Measurements from ENCODE around the gene LELP1.

The LELP1 gene

DNA sequence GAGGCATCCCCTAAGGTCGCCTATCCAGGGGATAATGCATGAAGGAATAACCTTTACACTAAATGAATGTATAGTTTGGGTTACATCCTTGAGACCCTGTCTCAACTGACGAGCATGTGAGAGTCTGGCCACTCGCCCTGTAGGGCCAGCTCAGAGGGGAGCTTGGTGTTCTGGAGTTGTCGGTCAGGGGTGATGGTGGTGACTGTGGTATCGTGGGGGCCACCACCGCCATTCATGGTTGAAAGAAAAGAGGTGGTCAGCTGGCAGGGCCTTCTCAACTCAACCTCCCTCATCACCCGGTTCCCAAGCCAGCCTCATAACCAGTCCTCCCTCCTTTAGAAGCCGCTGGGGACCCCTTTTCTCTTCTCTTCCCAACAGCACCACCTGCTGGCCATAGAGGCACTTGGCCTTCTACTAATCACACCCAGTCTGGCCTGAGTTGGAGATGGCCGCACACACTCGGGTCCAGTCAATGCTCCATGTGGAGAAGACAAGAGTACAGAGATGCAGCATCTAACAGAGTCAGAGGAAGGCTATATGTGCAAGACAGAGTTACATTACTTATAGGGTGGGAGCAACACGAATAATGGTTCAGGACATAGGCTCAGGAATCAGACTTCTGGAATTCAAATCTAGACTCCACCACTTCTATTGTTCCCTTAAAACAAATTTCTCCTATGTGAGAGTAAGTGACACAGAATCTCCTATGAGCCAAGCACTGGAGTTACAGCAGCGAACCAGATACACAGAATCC lies 26.0 kb downstream of the LELP1 start:
- DNase-seq, result peak; percentile 4

DNA sequence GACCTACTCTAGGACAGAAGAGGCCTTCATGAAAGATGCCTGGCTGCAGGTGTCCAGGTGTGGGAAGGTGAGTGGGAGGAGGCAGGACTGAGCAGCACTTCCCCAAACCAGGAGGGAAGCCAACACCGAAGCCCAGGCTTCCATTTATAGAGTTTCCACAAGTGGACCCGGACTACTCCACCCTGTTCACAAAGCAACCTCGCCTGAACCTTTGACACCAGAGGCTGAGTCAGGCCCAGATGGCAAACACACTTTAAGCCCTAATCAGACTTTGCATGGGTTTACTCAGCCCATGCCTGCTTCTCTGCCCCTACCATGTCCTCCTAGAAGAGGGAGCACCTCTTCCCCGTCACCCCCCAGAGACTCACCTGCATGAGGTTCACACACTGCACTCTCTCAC lies 28.1 kb downstream of the LELP1 start:
- no peak for DNase-seq

DNA sequence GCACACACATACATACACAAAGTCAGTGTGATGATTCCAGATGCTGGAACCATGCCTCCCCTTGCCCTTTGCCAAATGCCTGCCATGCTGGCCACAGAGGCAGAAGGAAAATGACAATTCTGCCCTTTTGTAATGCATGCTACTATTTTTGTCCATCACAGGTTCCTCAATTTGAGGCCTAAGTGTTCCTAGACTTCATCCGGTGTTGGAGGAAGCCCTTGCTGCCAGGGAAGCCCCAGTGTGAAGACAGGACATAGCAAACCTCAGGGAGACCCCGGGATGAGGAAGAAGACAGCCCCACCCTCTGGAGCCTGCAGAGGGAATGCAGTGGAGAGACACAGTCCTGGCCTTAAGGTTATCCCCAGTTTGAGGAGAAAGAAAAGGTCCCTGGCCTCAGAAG lies 28.6 kb downstream of the LELP1 start:
- no peak for DNase-seq

DNA sequence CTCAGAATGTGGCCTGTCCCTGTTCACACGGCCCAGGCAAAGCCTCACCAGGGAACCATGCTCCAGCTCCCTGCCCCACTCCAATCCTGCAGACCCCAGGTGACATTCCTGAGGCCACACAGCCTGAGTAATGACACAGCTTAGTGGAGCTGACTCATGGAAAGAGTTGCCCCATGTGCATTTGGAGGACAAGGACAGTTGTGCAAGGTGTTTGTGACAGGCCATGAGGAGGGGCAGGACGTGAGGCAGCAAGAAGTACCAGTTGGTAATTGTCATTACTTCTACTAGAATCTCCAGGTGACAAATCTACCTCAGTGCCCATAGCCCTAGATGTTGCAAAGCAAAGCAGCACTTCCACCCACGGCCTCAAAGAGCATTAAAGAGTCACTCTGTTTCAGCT lies 29.3 kb downstream of the LELP1 start:
- DNase-seq, result no peak

DNA sequence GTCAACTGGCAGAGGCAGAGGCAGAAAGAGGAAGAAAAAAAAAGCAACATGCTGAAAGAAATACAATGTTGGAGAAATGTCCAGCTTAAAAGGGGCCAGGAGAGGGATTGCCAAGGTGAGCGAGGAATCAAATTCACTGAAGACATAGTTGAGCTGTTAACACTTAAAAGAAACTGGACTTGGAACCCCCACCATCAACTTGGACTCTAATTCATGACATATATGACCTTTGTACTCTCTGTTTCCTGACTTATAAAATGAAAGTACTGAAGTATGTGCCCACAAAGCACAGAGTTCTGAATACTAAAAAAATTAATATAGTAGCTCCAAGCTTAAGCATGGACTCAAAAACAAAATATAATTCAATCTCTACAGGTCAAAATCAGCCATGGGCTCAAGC lies 30.2 kb downstream of the LELP1 start:
- DNase-seq, result no peak

DNA sequence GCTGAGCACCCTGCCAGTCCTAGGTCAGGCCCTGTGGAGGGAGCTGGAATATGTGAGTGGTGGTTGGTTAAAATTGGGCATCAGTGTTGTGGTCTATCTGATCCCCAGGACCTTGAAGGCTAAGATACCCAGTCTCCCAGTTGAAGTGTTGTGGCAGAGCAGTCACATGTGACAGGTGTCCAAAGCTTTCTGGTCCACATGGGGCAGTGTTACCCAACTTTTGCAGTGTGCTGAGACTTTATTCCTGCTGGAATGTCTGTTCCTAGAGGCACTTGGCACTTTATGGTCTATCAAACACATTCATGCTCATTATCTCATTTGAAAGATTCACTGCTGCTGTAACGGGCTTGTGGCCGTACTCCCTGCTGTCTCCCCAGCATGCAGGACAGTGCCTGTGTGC lies 35.3 kb downstream of the LELP1 start:
- no peak for DNase-seq

DNA sequence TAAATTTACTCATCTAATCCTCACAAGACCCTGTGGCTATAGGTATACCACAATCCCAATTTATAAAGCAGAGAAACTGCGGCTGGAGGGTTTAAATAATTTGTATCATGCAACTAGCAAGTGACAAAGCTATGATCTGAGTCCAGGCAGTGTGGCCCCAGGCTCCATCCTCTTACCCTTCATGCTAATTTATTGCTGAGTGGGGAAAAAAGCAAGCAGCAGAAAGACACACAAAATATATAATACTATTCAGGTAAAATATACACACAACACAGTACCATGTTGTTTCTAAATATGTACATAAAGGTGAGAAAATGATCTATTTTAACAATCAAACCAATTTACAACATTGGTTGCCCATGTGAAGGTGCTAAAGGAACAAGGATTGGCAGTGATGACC lies 38.9 kb downstream of the LELP1 start:
- no peak for DNase-seq

DNA sequence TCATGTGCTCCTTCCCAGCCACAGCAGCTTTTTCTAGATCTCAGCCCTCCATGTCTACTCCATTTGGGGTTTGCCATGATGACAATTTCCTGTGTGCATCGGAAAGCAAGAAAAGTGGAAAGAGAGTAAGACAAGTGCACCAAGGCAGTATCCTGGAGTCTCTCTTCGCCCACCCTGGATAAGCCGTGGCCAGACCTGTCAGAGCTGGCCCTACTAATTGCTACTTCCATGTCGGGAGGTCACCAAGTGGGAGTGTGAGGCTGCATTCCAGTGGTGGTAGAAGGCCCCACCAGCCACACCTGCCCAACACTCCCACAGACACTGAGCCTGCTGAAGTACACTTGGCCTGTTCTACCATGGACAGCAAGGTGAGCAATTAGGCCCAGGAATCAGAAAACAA lies 42.2 kb downstream of the LELP1 start:
- DNase-seq, result no peak

DNA sequence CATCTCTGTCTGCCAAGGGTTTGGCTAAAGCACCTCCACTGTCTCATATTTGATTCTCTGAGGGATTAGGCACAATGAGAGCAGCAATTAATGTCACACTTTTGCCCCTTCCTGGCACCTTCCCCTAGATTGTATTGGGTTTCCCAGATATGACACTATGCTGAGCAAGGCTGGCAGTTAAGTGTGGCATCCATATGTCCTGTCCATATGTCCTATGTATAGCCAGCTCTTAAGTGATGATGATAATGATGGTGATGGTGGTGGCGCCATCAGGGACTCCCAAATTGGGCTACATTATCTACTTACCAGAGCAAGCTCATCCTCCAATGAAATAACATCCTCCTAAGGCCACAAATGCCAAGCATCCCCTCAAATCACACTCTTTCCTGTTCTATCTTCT lies 42.8 kb downstream of the LELP1 start:
- no peak for DNase-seq

DNA sequence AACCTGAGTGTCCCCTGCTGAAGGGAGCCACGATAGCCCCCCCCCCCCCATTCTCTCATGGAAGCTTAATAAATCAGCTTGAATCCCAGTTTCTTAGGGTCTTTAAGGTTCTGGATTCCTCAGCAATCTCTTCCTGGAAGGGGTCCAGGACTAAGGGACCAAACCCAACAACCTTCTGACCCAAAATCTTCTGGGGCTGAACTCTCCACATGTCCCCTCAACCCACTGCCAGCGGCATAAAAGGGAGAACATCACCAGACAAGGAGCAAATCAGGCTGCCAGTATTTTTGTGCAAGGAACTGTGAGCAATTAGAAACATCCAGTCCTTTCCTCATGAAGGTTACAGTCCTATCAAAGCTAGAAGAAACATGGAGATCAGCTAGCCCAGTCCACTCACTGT lies 43.6 kb downstream of the LELP1 start:
- no peak for DNase-seq

DNA sequence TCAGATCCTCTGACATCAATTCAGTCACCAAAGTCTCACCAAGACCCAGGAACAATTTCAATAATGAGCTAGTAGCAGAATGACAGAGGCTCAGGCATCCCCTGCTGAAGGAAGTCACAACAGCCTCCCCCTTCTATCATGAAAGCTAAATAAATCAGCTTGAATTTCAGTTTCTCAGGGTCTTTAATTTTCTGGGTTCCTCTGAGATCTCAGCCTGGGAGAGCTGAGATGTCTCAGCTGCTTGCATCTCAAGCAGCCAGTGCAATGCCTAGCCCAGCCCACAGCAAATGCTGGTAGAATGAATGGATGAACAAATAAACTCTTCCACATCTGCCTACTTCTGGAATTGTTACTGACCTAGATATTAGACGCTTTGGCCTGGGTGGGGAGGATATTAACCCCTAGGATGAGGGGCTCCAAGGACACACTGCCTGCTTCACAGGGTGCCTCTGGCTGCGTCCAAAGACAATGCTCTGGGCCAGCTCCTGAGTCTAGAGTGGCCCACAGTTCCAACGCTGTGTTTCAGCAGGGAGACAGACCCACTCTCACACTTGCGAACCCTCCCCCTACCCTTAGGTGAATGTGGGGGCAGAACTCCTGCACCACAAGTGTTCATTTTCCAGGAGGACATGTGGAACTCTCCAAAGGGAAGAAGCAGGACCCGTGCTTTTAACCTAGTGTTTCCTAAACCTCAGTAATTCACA lies 45.1 kb downstream of the LELP1 start:
- no peak for DNase-seq

DNA sequence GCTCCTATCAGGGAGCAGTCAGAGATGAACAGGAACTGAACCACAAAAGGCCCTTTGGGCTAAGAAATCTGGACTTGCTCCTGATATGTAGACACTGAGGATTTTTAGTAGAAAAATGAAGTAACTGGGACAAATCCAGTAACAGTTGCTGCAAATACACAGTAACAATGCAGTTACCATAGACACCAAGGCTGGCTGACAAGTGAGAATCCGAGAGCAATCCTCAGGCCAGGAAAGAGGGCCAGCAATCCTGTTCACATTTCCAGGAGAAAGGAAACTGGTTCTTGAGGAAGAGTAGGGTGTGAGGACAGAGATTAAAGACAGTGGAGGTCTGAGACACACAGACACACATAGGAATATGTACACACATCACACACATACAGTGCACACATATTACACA lies 46.9 kb downstream of the LELP1 start:
- no peak for DNase-seq

DNA sequence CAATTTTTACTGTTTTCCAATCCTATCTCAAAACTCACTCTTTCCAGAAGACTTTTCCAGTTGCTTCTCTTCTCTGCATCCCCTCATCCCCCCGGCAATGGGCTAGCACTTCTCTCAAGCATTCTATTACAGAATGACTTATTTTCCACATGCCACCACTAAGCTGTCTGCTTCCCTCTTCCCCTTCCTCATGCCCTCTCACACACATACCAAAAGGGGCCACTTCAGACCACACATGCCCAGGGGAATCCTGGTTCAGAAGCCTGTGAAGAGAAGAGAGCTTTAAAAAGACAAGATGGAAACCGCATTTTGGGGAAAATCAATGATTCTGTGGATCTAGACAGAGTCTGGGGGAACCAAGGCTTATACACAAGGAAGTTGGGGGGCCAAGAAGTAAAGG lies 47.9 kb downstream of the LELP1 start:
- no peak for DNase-seq

DNA sequence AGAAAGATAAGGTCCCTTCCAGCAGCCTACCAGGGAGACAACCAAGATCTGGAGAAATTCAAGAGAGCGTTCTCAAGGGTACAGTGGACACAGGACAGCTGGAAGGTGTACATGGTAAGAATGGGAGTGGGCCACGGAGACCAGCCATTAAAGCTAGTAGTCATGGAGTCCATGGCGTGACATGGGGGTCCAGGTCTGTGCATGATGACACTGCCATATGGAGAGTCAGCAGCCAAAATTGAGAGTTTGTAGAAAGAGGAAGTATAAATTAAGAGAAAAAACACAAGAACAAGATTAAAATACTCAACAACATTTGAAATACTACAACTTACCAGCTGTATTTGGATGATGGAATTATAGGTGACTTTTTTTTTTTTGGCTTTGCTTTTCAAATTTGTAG lies 48.3 kb downstream of the LELP1 start:
- DNase-seq, result no peak

DNA sequence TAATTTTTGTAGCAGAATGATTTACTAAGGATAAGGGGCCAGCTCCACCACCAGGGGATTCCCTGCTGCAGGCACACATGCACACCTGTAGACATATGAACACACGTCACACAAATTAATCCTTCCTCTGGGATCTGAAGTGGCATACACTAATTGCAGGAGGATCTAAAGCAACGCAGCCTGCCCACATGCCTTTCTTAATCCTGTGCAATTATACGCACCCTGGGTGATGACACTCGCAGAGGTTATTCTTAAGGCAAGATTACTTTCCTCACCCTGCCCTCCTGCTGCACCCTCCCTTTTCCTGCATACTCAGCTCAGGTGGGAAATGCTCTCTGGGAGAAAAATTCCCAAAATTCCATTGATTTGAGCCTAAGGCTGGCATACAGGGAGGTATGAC lies 48.8 kb downstream of the LELP1 start:
- no peak for DNase-seq

DNA sequence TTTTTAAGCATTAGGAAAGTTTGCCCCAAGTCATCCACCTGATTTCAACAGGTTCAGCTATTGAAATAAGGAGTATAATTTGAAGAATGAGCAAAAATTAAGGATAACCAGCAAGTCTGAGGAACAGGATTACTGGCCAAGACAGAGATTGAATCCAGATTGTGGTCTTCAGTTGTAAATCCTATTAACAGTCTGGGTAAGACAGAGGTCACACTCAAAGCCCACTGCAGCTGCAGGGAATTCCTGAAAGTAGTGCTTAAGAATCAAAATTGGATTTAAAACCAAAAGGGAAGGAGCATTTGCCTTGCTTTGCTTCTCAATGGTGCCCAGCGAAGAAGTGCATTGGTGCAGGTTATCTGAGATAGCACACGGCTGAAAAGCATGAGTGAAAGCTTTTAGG lies 49.8 kb downstream of the LELP1 start:
- DNase-seq, result no peak

DNA sequence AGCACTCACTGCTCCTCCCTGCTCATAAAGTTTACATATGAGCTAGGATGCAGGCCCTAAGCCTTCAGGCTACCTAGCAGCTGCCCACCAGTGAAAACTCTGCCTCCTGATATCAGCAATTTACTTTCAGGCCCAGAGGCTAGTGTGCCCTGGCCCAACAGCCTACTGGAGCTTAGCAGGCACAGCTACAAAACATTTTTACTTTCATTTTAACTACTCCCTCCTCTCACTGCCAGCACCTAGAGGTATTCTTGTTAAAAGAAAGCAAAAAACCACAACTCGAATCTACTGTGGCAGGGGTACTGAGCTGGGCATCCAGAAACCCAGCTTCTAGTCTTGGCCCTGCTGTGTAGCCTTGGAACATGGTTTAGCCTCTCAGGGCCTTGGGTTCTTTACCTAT lies 50.5 kb downstream of the LELP1 start:
- DNase-seq, result no peak

All from activated CD4-positive, alpha-beta T cell treated with anti-CD3 and anti-CD28 coated beads, Interleukin-2, amount 50 U/mL, for 1 hour (primary cell).